ENCODE results near the gene RAB3D. TPM values are rescaled to one million over a fixed set of nuclear protein-coding genes. Genes with fewer than 3 reads are reported as not detected.

RAB3D gene
- total and polyA plus RNA-seq, 4 donors, result 1.1 to 10.2 (median 5.5) TPM

- WGBS, result 95% methylated on average over 28 of the region's 28 CpGs
- no peak for DNase-seq (ENCODE audit: low spot score)
- peaks cover 3 to 16% (median 9%) of the 10 kb centered on the region in 4 donors for H3K4me1 ChIP-seq (ENCODE audit: control insufficient read depth in 4 of 4, insufficient read depth in 4 of 4, low read length in 3 of 4)
- TF ChIP-seq RXRA (IDR thresholded peaks at IDR 0.05) (no peak), EGR1 (IDR thresholded peaks at IDR 0.05; ENCODE audit: low read depth in 2 of 2) (no peak), HNF4A (conservative IDR thresholded peaks at IDR 0.05) (no peak), FOXA2 (IDR thresholded peaks at IDR 0.05) (no peak), MAX (IDR thresholded peaks at IDR 0.05) (no peak)
- no peak overlapping the region for H3K27ac ChIP-seq (ENCODE audit: low read depth in 1 of 2, low read length in 2 of 2)
- no peaks in the 10 kb centered on the region for H3K9me3 ChIP-seq (ENCODE audit: control insufficient read depth in 4 of 4, low read length in 3 of 4)
- H3K36me3 ChIP-seq (ENCODE audit: control insufficient read depth in 4 of 4, insufficient read depth in 3 of 4, low read depth in 1 of 4, low read length in 3 of 4), result peaks cover 3 to 22% (median 8%) of the 10 kb centered on the region in 4 donors
- H3K27me3 ChIP-seq (ENCODE audit: control insufficient read depth in 4 of 4, insufficient read depth in 4 of 4, low read length in 3 of 4), result no peaks in the 10 kb centered on the region
- H3K4me3 ChIP-seq (ENCODE audit: low read depth in 1 of 3, low read length in 3 of 3), result no peak overlapping the region
- H3K9ac ChIP-seq (ENCODE audit: low read depth in 1 of 2, low read length in 2 of 2), result no peak overlapping the region
Measured at GRCh38 chr19:11364296-11364904, 24.9 kb upstream of the RAB3D start.

- WGBS, result 94% methylated on average over 10 of the region's 10 CpGs
- H3K27me3 ChIP-seq (ENCODE audit: control insufficient read depth in 4 of 4, insufficient read depth in 4 of 4, low read length in 3 of 4), result no peaks in the 10 kb centered on the region
- H3K4me1 ChIP-seq (ENCODE audit: control insufficient read depth in 4 of 4, insufficient read depth in 4 of 4, low read length in 3 of 4), result peaks cover 3 to 16% (median 9%) of the 10 kb centered on the region in 4 donors
- no peak overlapping the region for H3K4me3 ChIP-seq (ENCODE audit: low read depth in 1 of 3, low read length in 3 of 3)
- H3K9ac ChIP-seq (ENCODE audit: low read depth in 1 of 2, low read length in 2 of 2), result no peak overlapping the region
- peaks cover 3 to 21% (median 6%) of the 10 kb centered on the region in 4 donors for H3K36me3 ChIP-seq (ENCODE audit: control insufficient read depth in 4 of 4, insufficient read depth in 3 of 4, low read depth in 1 of 4, low read length in 3 of 4)
- no peaks in the 10 kb centered on the region for H3K9me3 ChIP-seq (ENCODE audit: control insufficient read depth in 4 of 4, low read length in 3 of 4)
- H3K27ac ChIP-seq (ENCODE audit: low read depth in 1 of 2, low read length in 2 of 2), result no peak overlapping the region
- no peak for DNase-seq (ENCODE audit: low spot score)
- TF ChIP-seq CTCF (IDR thresholded peaks at IDR 0.05; ENCODE audit: low read depth, low read length, missing input control) (no peak), JUND (IDR thresholded peaks at IDR 0.05) (no peak), ZBTB33 (IDR thresholded peaks at IDR 0.05) (no peak), FOXA2 (IDR thresholded peaks at IDR 0.05) (no peak), NR2F2 (IDR thresholded peaks at IDR 0.05) (no peak), MAX (IDR thresholded peaks at IDR 0.05) (no peak)
Measured at GRCh38 chr19:11363881-11364280, 24.4 kb upstream of the RAB3D start.

GRCh38 chr19:11361771-11362731 lies 22.6 kb upstream of the RAB3D start:
- peaks cover 3 to 16% (median 9%) of the 10 kb centered on the region in 4 donors for H3K4me1 ChIP-seq (ENCODE audit: control insufficient read depth in 4 of 4, insufficient read depth in 4 of 4, low read length in 3 of 4)
- no peaks in the 10 kb centered on the region for H3K9me3 ChIP-seq (ENCODE audit: control insufficient read depth in 4 of 4, low read length in 3 of 4)
- H3K36me3 ChIP-seq (ENCODE audit: control insufficient read depth in 4 of 4, insufficient read depth in 3 of 4, low read depth in 1 of 4, low read length in 3 of 4), result peaks cover 1 to 13% (median 4%) of the 10 kb centered on the region in 4 donors
- H3K4me3 ChIP-seq (ENCODE audit: low read depth in 1 of 3, low read length in 3 of 3), result no peak overlapping the region
- H3K9ac ChIP-seq (ENCODE audit: low read depth in 1 of 2, low read length in 2 of 2), result no peak overlapping the region
- no peak for DNase-seq (ENCODE audit: low spot score)
- 90% methylated on average over 35 of the region's 35 CpGs for whole genome bisulfite sequencing
- no peak overlapping the region for H3K27ac ChIP-seq (ENCODE audit: low read depth in 1 of 2, low read length in 2 of 2)
- no peaks in the 10 kb centered on the region for H3K27me3 ChIP-seq (ENCODE audit: control insufficient read depth in 4 of 4, insufficient read depth in 4 of 4, low read length in 3 of 4)
- TF ChIP-seq TAF1 (conservative IDR thresholded peaks at IDR 0.05), result no peak
- no peak for TF ChIP-seq ZBTB33 (IDR thresholded peaks at IDR 0.05)
- no peak for TF ChIP-seq HNF4A (conservative IDR thresholded peaks at IDR 0.05)
- TF ChIP-seq YY1 (IDR thresholded peaks at IDR 0.05), result no peak
- no peak for TF ChIP-seq RAD21 (IDR thresholded peaks at IDR 0.05)
- TF ChIP-seq JUND (IDR thresholded peaks at IDR 0.05), result no peak
- no peak for TF ChIP-seq ATF3 (IDR thresholded peaks at IDR 0.05)
- no peak for TF ChIP-seq EGR1 (IDR thresholded peaks at IDR 0.05; ENCODE audit: low read depth in 2 of 2)
- no peak for TF ChIP-seq REST (IDR thresholded peaks at IDR 0.05)

Data from liver (tissue), 9 donors.